SK-N-SH (cell line): Measurements from ENCODE around the gene PRDM5. TPM values are rescaled to one million over a fixed set of nuclear protein-coding genes. Genes with fewer than 3 reads are reported as not detected.

Experiments
- CTCF ChIA-PET: fragments of 300-600, 350-600 bp; formaldehyde crosslinking; extraction: SDS; loops from one replicate; lab custom pipeline; 2021; lab: Yijun Ruan, JAX
- POLR2A ChIA-PET: fragments of 350-600 bp; sonication (Branson Sonifier 250); formaldehyde crosslinking; extraction: SDS; loops from one replicate; lab custom pipeline; 2020; ENCODE audit warnings: antibody characterized with exemption, inconsistent platforms; lab: Yijun Ruan, JAX
- DNase-seq: peaks from one replicate; pipeline ENCODE4 v3.0.0; 2012
- H2AFZ ChIP-seq: fragments of 200-600 bp; sonication (generic); 2 replicates; pipeline ENCODE4 v1.8.1; 2016; ENCODE audit warnings: antibody characterized with exemption, mild to moderate bottlenecking, low read depth
- H3F3A ChIP-seq: fragments of 200-600 bp; sonication (generic); replicated peaks from 2 replicates; pipeline ENCODE3; 2016; ENCODE audit warnings: antibody characterized with exemption, mild to moderate bottlenecking; ENCODE audit not compliant: insufficient read depth
- H3K27ac ChIP-seq, 2 experiments: fragments of 200-500 bp in 1 of 2; fragments of 200-600 bp in 1 of 2; sonication (Bioruptor generic) in 1 of 2; sonication (generic), shearing (Covaris generic) in 1 of 2; 2 replicates each; pipeline versions ENCODE4 v1.5.1 to v1.6.1; 2014 to 2016; ENCODE audit warnings: low read depth in 2 of 2, inconsistent platforms in 1 of 2, low read length in 1 of 2, mild to moderate bottlenecking in 1 of 2, mixed read lengths in 1 of 2
- H3K27me3 ChIP-seq: fragments of 200-600 bp; sonication (generic), shearing (Covaris generic); 2 replicates; pipeline ENCODE4 v1.6.1; 2016; ENCODE audit warnings: mixed run types; ENCODE audit not compliant: insufficient read depth
- H3K36me3 ChIP-seq, 2 experiments: fragments of 200-500 bp in 1 of 2; fragments of 200-600 bp in 1 of 2; sonication (Bioruptor generic) in 1 of 2; sonication (generic) in 1 of 2; replicated peaks in 1 of 2; 2 replicates each; pipeline versions ENCODE3 to v1.5.1; 2014 to 2016; ENCODE audit warnings: low read length in 1 of 2, mild to moderate bottlenecking in 1 of 2; ENCODE audit not compliant: insufficient read depth in 2 of 2, control insufficient read depth in 1 of 2
- H3K4me1 ChIP-seq, 2 experiments: fragments of 200-500 bp in 1 of 2; fragments of 200-600 bp in 1 of 2; sonication (Bioruptor generic) in 1 of 2; sonication (generic), shearing (Covaris generic) in 1 of 2; 2 replicates each; pipeline versions ENCODE4 v1.5.1 to v1.6.1; 2014 to 2016; ENCODE audit warnings: low read depth in 1 of 2, low read length in 1 of 2, mixed run types in 1 of 2; ENCODE audit not compliant: insufficient read depth in 2 of 2, control insufficient read depth in 1 of 2
- H3K4me2 ChIP-seq: fragments of 200-600 bp; sonication (generic), shearing (Covaris generic); 2 replicates; pipeline ENCODE4 v1.6.1; 2017; ENCODE audit warnings: mixed run types
- H3K4me3 ChIP-seq, 2 experiments: fragments of 200-500 bp in 1 of 2; fragments of 200-600 bp in 1 of 2; sonication (Bioruptor generic) in 1 of 2; sonication (generic), shearing (Covaris generic) in 1 of 2; 2 replicates each; pipeline versions ENCODE4 v1.5.1 to v1.8.1; 2014 to 2016; ENCODE audit warnings: low read depth in 2 of 2, inconsistent platforms in 1 of 2, low read length in 1 of 2, mild to moderate bottlenecking in 1 of 2, mixed read lengths in 1 of 2, moderate library complexity in 1 of 2
- H3K79me2 ChIP-seq: fragments of 200-600 bp; sonication (generic); 2 replicates; pipeline ENCODE4 v1.8.1; 2017; ENCODE audit warnings: mild to moderate bottlenecking; ENCODE audit not compliant: insufficient read depth
- H3K9ac ChIP-seq: fragments of 200-600 bp; sonication (generic); 2 replicates; pipeline ENCODE4 v1.6.1; 2017; ENCODE audit warnings: mixed run types
- H3K9me2 ChIP-seq: fragments of 200-600 bp; sonication (generic); 2 replicates; pipeline ENCODE4 v1.6.1; 2017; ENCODE audit warnings: mixed run types
- H3K9me3 ChIP-seq: fragments of 200-600 bp; sonication (generic); 2 replicates; pipeline ENCODE4 v1.6.1; 2017; ENCODE audit warnings: mixed run types, mild to moderate bottlenecking, moderate library complexity
- H4K20me1 ChIP-seq: fragments of 200-600 bp; sonication (generic); 2 replicates; pipeline ENCODE4 v1.6.1; 2017; ENCODE audit warnings: mild to moderate bottlenecking, mixed run types; ENCODE audit not compliant: insufficient read depth
- EP300 ChIP-seq, 2 experiments: IDR thresholded peaks; 2 replicates each; pipeline versions ENCODE4 v1.4.0 to v1.6.1; 2012; ENCODE audit warnings: borderline replicate concordance in 1 of 2, low read depth in 1 of 2, low read length in 1 of 2
- EZH2phosphoT487 ChIP-seq: fragments of 200-600 bp; sonication (generic); IDR thresholded peaks from 2 replicates; pipeline ENCODE4 v1.6.1; 2017; ENCODE audit warnings: low read depth, mixed run types, mild to moderate bottlenecking, antibody characterized with exemption, moderate library complexity, borderline replicate concordance
- GABPA ChIP-seq: IDR thresholded peaks from 2 replicates; pipeline ENCODE4 v1.4.0; 2012; ENCODE audit warnings: low read depth, mild to moderate bottlenecking
- IRF3 ChIP-seq: fragments of 150-350 bp; IDR thresholded peaks from 2 replicates; pipeline ENCODE4 v1.6.1; 2016; ENCODE audit warnings: mild to moderate bottlenecking, low read depth, low read length
- JUND ChIP-seq: IDR thresholded peaks from 2 replicates; pipeline ENCODE4 v1.4.0; 2012
- MEF2A ChIP-seq: IDR thresholded peaks from 2 replicates; pipeline ENCODE4 v1.4.0; 2012; ENCODE audit warnings: low read depth, borderline replicate concordance
- NFIC ChIP-seq: IDR thresholded peaks from 2 replicates; pipeline ENCODE4 v1.4.0; 2012; ENCODE audit warnings: borderline replicate concordance
- PBX3 ChIP-seq: IDR thresholded peaks from 2 replicates; pipeline ENCODE4; 2012
- RAD21 ChIP-seq: IDR thresholded peaks from 2 replicates; pipeline ENCODE4 v1.6.1; 2012; ENCODE audit warnings: mild to moderate bottlenecking, low read length
- RCOR1 ChIP-seq: fragments of 150-350 bp; IDR thresholded peaks from 2 replicates; pipeline ENCODE4 v1.6.1; 2017; ENCODE audit warnings: antibody characterized with exemption, low read length
- REST ChIP-seq: IDR thresholded peaks from 2 replicates; pipeline ENCODE4 v1.6.1; 2012; ENCODE audit warnings: mild to moderate bottlenecking, low read depth, low read length, moderate library complexity
- RFX5 ChIP-seq: IDR thresholded peaks from 2 replicates; pipeline ENCODE4 v1.6.1; 2012; ENCODE audit warnings: mild to moderate bottlenecking, improper control_type of control experiment, low read length
- RXRA ChIP-seq: IDR thresholded peaks from 2 replicates; pipeline ENCODE4 v1.4.0; 2012; ENCODE audit warnings: low read depth, mild to moderate bottlenecking, borderline replicate concordance
- SIN3A ChIP-seq: IDR thresholded peaks from 2 replicates; pipeline ENCODE4 v1.6.1; 2012; ENCODE audit warnings: low read depth, mild to moderate bottlenecking, low read length, moderate library complexity, borderline replicate concordance
- TEAD4 ChIP-seq: IDR thresholded peaks from 2 replicates; pipeline ENCODE4 v1.4.0; 2012; ENCODE audit warnings: mild to moderate bottlenecking, borderline replicate concordance; ENCODE audit not compliant: insufficient read depth
- USF2 ChIP-seq: fragments of 150-350 bp; IDR thresholded peaks from 2 replicates; pipeline ENCODE4 v1.6.1; 2017; ENCODE audit warnings: antibody characterized with exemption, low read length, low read depth, borderline replicate concordance
- ZBTB33 ChIP-seq: IDR thresholded peaks from 2 replicates; pipeline ENCODE4 v1.4.0; 2012; ENCODE audit warnings: low read depth, borderline replicate concordance
- WGBS: methylation state at CpG from one replicate; pipeline ENCODE4 v1.1.6; 2017; ENCODE audit warnings: low lambda C conversion rate; 5-methylcytosine and 5-hydroxymethylcytosine counted together
- polyA plus RNA-seq, 3 experiments: library from polyadenylated mRNA; depleted of rRNA; stranded (reverse); fragments of >200 nt; gene quantifications; 2 replicates each; pipeline ENCODE4 v1.2.3, GENCODE V29; 2012

Gene PRDM5
- polyA plus RNA-seq, 1 of the 3 experiments (the other 2 are of a cell fraction): 3.8 TPM

- Histone ChIP-seq H4K20me1 (no peaks in the 10 kb centered on the region), H3F3A (peaks cover 9% of the 10 kb centered on the region), H3K4me1 (no peaks in the 10 kb centered on the region), H3K9ac (no peak overlapping the region), H3K9me3 (no peaks in the 10 kb centered on the region), H3K36me3 (no peaks in the 10 kb centered on the region), H3K79me2 (no peaks in the 10 kb centered on the region), H2AFZ (no peak overlapping the region), H3K4me3 (no peak overlapping the region), H3K9me2 (no peaks in the 10 kb centered on the region), H3K4me2 (no peak overlapping the region), H3K27me3 (no peaks in the 10 kb centered on the region), H3K27ac (no peak overlapping the region)
- ChIA-PET CTCF (no interaction called here), POLR2A (no interaction called here)
- no peak for TF ChIP-seq TEAD4
- TF ChIP-seq EP300 (IDR thresholded peaks at IDR 0.05; ENCODE audit: borderline replicate concordance in 1 of 2, low read depth in 1 of 2, low read length in 1 of 2): no peak
- TF ChIP-seq MEF2A: no peak
- no peak for TF ChIP-seq IRF3
- no peak for TF ChIP-seq RCOR1
- no peak for TF ChIP-seq REST
- TF ChIP-seq GABPA: no peak
- TF ChIP-seq RXRA: no peak
- no peak for TF ChIP-seq NFIC
- TF ChIP-seq JUND: no peak
- no peak for TF ChIP-seq RFX5
- no peak for TF ChIP-seq PBX3
- TF ChIP-seq SIN3A: no peak
- no peak for TF ChIP-seq USF2
- TF ChIP-seq ZBTB33: no peak
- TF ChIP-seq EZH2phosphoT487: no peak
- TF ChIP-seq RAD21: no peak
- no peak for DNase-seq
- WGBS: 48% methylated on average over 1 of the region's 1 CpG
These were observed 7.3 kb upstream of the PRDM5 start for GRCh38 chr4:120929847-120930246.
